Activated T-cell treated with anti-CD3 and anti-CD28 coated beads, Interleukin-2, amount 50 U/mL, for 4 hours (primary cell): Measurements from ENCODE around the gene CCNQ. TPM values are rescaled to one million over a fixed set of nuclear protein-coding genes. Genes with fewer than 3 reads are reported as not detected.
"Not testable (repeated sequence)": the region's sequence is repeated elsewhere in the genome, so short reads cannot be mapped to it uniquely, and the experiment has no call there.

Experiments used
- ATAC-seq, 2 donors: fragments of 200-7000 bp; cut with Tn5 transposase; one replicate each; pipeline ENCODE4 v1.10.0; 2021
- DNase-seq: peaks from one replicate; pipeline ENCODE4 v3.0.0-alpha.2; 2020
- H3K27me3 Mint-ChIP-seq: one replicate; pipeline ENCODE4 v1.8.0; 2021; ENCODE audit warnings: low read depth, mixed read lengths
- H3K36me3 Mint-ChIP-seq: one replicate; pipeline ENCODE4 v1.8.0; 2022; ENCODE audit warnings: mixed read lengths; ENCODE audit not compliant: insufficient read depth
- H3K4me1 Mint-ChIP-seq: one replicate; pipeline ENCODE4 v1.8.0; 2021; ENCODE audit warnings: low read depth, mixed read lengths
- H3K4me3 Mint-ChIP-seq: one replicate; pipeline ENCODE4 v1.8.0; 2021; ENCODE audit warnings: mild to moderate bottlenecking, moderate library complexity, mixed read lengths
- H3K9me3 Mint-ChIP-seq: one replicate; pipeline ENCODE4 v1.8.0; 2021; ENCODE audit warnings: mixed read lengths
- total RNA-seq, 3 donors: library from RNA; stranded (reverse); gene quantifications; one replicate each; pipeline ENCODE4 v1.2.1, GENCODE V29; 2021

CCNQ gene
- total RNA-seq, 3 donors from 2014 or later: 38.6 to 46.9 (median 39.1) TPM

GRCh38 chrX:153620576-153620975 is 21.6 kb upstream of the CCNQ start:
- DNase-seq: no peak
- Mint-ChIP-seq H3K4me1 (no peaks in the 10 kb centered on the region), H3K9me3 (no peaks in the 10 kb centered on the region), H3K36me3 (no peaks in the 10 kb centered on the region), H3K27me3 (no peaks in the 10 kb centered on the region), H3K4me3 (no peak overlapping the region)
- no peak for ATAC-seq

DNA sequence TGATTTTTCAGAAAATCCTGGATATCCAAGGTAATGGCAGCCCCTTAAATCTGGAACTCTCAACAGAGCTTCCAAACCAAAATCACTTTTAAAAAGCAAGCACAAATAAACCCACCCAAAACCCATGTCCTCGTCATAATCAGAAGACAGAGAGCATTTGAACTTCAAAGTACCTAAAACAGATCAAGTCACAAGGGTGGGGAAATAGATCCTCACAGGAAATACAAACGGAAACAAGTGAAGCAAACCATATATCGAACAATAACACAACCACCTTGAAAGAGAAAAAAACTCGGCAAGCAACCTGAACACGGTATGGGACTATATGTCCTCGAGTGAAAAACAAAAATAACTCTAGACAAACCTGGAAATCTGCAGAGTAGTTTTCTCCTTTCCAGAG is 15.9 kb upstream of the CCNQ start:
- Mint-ChIP-seq H3K27me3 (no peaks in the 10 kb centered on the region), H3K9me3 (no peaks in the 10 kb centered on the region), H3K4me3 (no peak overlapping the region), H3K4me1 (peaks cover 15% of the 10 kb centered on the region), H3K36me3 (no peaks in the 10 kb centered on the region)
- no peak for DNase-seq
- no peak for ATAC-seq

DNA sequence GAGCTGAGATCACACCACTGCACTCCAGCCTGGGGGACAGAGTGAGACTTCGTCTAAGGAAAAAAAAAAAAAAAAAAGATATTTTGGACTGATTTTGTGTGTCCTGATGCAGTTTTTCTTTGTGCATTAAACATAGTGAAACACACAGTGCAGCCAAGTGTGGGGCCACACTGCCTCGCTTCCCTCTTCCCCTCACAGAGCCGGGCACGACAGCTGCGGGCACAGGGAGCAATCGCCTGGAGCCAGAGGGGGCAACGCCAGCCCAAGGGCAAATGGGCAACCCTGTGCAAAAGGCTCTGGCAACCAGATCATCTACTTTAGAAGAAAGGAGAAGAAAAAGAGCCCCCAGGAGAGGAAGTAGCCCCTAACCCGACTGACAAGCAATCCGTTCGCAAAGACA is 13.5 kb upstream of the CCNQ start:
- no peak overlapping the region for H3K4me3 Mint-ChIP-seq
- no peaks in the 10 kb centered on the region for H3K36me3 Mint-ChIP-seq
- no peak for ATAC-seq

GRCh38 chrX:153611298-153612095 is 12.6 kb upstream of the CCNQ start:
- ATAC-seq: no peak
- Mint-ChIP-seq H3K27me3 (no peaks in the 10 kb centered on the region), H3K4me1 (peaks cover 21% of the 10 kb centered on the region), H3K9me3 (no peaks in the 10 kb centered on the region), H3K36me3 (no peaks in the 10 kb centered on the region), H3K4me3 (no peak overlapping the region)
- no peak for DNase-seq

More for the DNA sequence above, 13.5 kb upstream of the CCNQ start:
- no peak for DNase-seq
- Mint-ChIP-seq H3K9me3 (no peaks in the 10 kb centered on the region), H3K27me3 (no peaks in the 10 kb centered on the region), H3K4me1 (peaks cover 21% of the 10 kb centered on the region)

DNA sequence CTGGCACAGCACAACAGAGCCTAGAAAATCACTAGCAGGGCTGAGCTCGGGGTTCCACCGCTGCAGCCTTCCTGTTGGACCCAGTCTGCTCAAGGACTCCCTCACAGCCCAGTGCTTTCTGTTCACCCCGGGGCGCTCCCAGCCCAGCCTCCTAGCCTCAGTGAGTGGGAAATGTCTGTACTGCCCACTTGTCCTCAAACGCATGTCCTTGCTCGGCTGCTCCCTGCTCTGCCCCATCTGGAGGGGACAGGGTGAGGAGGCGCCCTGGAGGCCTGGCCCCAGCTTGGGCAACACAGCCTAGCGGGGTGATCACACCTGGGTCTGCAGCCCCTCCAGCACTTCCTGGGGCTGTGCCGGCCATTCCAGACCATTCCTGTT is 11.9 kb upstream of the CCNQ start:
- DNase-seq: no peak
- no peak for ATAC-seq
- Mint-ChIP-seq H3K27me3 (no peaks in the 10 kb centered on the region), H3K4me1 (peaks cover 21% of the 10 kb centered on the region), H3K9me3 (no peaks in the 10 kb centered on the region), H3K4me3 (peak overlapping the region; percentile 81), H3K36me3 (no peaks in the 10 kb centered on the region)

- H3K27me3 Mint-ChIP-seq: no peaks in the 10 kb centered on the region
- DNase-seq: peak; percentile 75
- H3K4me3 Mint-ChIP-seq: peak overlapping the region; percentile 81
- peak; percentile 94 to 95 for ATAC-seq
- no peaks in the 10 kb centered on the region for H3K36me3 Mint-ChIP-seq
- peaks cover 17% of the 10 kb centered on the region for H3K4me1 Mint-ChIP-seq
- H3K9me3 Mint-ChIP-seq: no peaks in the 10 kb centered on the region
Observed at GRCh38 chrX:153609917-153610835, 11.2 kb upstream of the CCNQ start.

GRCh38 chrX:153608806-153609205 is 9.9 kb upstream of the CCNQ start:
- no peaks in the 10 kb centered on the region for H3K27me3 Mint-ChIP-seq
- peaks cover 14% of the 10 kb centered on the region for H3K4me1 Mint-ChIP-seq
- DNase-seq (no peak), ATAC-seq (no peak)
- H3K36me3 Mint-ChIP-seq: no peaks in the 10 kb centered on the region
- no peaks in the 10 kb centered on the region for H3K9me3 Mint-ChIP-seq
- no peak overlapping the region for H3K4me3 Mint-ChIP-seq

DNA sequence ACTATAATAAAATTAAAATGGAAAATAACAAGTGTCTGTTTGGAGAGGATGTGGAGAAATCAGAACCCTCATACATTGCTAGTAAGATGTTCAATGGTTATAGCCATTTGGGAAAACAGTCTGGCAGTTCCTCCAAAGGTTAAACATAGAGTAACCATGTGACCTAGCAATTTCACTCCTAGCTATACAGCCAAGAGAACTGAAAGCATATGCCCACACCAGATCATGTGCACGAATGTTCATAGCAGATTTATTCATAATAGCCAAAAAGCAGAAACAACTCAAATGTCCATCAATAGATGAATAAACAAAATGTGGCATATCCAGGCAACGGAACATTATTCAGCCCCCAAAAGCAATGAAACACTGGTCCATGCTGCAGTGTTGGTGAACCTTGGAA is 9.4 kb upstream of the CCNQ start:
- H3K27me3 Mint-ChIP-seq: no peaks in the 10 kb centered on the region
- ATAC-seq (no peak), DNase-seq (no peak)
- H3K36me3 Mint-ChIP-seq: no peaks in the 10 kb centered on the region
- peaks cover 19% of the 10 kb centered on the region for H3K4me1 Mint-ChIP-seq
- no peaks in the 10 kb centered on the region for H3K9me3 Mint-ChIP-seq
- no peak overlapping the region for H3K4me3 Mint-ChIP-seq

DNA sequence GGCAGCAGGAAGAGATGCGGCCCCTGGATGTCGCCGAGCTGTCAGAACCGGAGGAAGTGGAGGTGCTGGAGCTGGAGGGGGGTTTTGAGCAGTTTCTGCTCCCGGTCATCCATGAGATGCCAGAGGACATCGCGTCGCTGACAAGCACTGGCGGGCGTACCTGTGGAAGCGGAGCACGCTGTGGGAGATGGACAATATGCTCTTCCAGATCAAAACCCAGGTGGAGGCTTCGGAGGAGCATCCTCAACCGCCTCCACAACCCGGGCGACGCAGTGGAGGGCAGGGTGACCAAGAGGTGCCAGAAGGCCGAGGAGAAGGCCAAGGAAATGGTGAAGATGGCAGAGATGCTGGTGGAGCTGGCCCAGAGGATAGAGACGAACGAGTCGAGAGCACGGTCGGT is 7.6 kb upstream of the CCNQ start:
- Mint-ChIP-seq H3K4me3 (no peak overlapping the region), H3K27me3 (no peaks in the 10 kb centered on the region), H3K4me1 (peaks cover 24% of the 10 kb centered on the region), H3K36me3 (no peaks in the 10 kb centered on the region), H3K9me3 (no peaks in the 10 kb centered on the region)
- ATAC-seq (no peak), DNase-seq (no peak)

- peaks cover 31% of the 10 kb centered on the region for H3K4me1 Mint-ChIP-seq
- DNase-seq, ATAC-seq, H3K27me3 Mint-ChIP-seq, H3K9me3 Mint-ChIP-seq, H3K4me3 Mint-ChIP-seq, H3K36me3 Mint-ChIP-seq: not testable (repeated sequence)
Observed at GRCh38 chrX:153604666-153605380, 5.9 kb upstream of the CCNQ start.

DNA sequence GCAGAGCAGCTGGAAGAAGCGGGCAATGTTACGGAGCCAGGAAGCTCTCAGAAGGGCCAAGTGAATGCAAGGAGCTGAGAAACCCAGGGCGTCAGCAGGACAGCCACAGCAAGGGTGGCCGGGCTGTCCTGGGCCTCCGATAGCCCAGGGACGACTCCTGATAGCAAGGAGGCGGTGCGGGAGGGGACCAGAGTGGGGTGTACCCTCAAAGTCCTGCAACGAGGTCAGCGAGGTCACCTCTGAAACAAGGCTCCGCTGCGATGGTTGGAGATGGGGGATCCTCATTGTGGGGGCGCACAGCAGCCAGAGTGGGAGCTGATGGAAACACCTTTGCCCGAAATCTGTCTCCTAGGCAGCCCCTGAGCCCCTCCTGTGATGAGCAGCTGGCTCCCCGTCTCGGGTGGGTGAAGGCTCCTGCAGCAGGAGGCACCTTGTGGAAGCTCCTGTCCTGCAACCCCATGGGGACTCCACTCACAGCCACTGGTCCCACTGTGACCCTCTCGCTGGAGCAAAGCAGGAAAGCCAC is 4.3 kb upstream of the CCNQ start:
- H3K4me1 Mint-ChIP-seq: peaks cover 26% of the 10 kb centered on the region
- DNase-seq (no peak), ATAC-seq (no peak)
- no peaks in the 10 kb centered on the region for H3K36me3 Mint-ChIP-seq
- H3K27me3 Mint-ChIP-seq: no peaks in the 10 kb centered on the region
- H3K4me3 Mint-ChIP-seq: no peak overlapping the region
- H3K9me3 Mint-ChIP-seq: no peaks in the 10 kb centered on the region

GRCh38 chrX:153602601-153603000 is 3.7 kb upstream of the CCNQ start:
- DNase-seq: no peak

DNA sequence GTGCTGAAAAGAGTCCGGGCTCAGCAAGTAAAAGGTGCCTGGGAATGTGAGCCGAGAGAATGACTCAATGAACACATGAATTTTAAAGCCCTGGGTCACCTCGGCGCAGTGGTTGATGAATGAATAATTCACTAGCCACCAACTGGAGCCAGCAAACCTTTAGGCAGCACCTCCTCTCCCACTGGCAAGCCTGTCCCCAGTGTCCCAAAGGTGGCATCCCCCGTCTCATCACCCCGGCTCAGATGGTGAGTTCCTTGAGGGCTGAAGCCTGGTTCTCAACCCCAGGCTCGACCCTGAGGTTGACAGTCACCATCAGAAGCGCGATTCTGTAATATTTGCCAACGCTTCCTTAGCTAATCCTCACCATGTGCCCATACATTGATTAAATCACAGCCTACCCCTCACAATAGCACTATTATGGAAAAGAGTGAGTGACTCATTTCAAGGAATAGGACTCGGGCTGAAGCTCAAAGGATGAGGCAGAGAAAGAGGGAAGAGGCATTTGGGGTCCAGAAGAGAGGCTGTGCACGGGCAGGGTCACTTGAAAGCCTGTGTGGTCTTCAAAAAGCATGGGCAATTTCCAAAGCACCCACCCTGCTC is 2.7 kb upstream of the CCNQ start:
- H3K9me3 Mint-ChIP-seq: no peaks in the 10 kb centered on the region
- no peaks in the 10 kb centered on the region for H3K36me3 Mint-ChIP-seq
- H3K27me3 Mint-ChIP-seq: no peaks in the 10 kb centered on the region
- DNase-seq: no peak
- H3K4me1 Mint-ChIP-seq: peaks cover 41% of the 10 kb centered on the region
- no peak overlapping the region for H3K4me3 Mint-ChIP-seq
- no peak for ATAC-seq

More at GRCh38 chrX:153602601-153603000, 3.7 kb upstream of the CCNQ start:
- Mint-ChIP-seq H3K9me3 (no peaks in the 10 kb centered on the region), H3K27me3 (no peaks in the 10 kb centered on the region), H3K36me3 (no peaks in the 10 kb centered on the region), H3K4me1 (peaks cover 32% of the 10 kb centered on the region), H3K4me3 (no peak overlapping the region)
- ATAC-seq: no peak

DNA sequence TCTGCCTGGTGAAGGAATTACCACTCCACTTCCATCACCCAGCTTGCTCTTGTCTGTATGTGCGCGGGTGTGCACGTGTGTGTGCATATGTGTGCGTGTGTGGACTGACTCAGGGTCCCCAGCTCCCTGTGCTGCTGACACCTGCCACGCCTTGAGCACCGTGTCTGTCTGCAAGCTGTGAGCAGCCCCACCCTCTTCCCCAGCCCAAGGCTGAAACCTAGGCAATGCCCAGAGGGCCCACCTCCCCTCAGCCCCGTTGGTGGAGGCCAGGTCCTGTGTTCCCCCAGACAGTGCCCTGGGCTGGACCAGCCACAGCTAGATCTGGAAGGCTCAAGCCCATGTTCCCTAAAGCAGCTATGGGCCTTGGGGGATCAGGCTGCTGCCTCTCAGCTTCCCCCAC is 2.0 kb upstream of the CCNQ start:
- peaks cover 45% of the 10 kb centered on the region for H3K4me1 Mint-ChIP-seq
- ATAC-seq (no peak), DNase-seq (no peak)
- H3K36me3 Mint-ChIP-seq: peaks cover under 1% of the 10 kb centered on the region
- no peak overlapping the region for H3K4me3 Mint-ChIP-seq
- no peaks in the 10 kb centered on the region for H3K27me3 Mint-ChIP-seq
- no peaks in the 10 kb centered on the region for H3K9me3 Mint-ChIP-seq
